Ishikawa (cell line): ENCODE measurements around the gene BCKDHA.

Experiments used
- CEBPB ChIP-seq: IDR thresholded peaks from 2 replicates; pipeline ENCODE4 v1.6.1; 2012
- CREB1 ChIP-seq: IDR thresholded peaks from 2 replicates; pipeline ENCODE4 v1.6.1; 2012; ENCODE audit warnings: low read depth
- EP300 ChIP-seq: IDR thresholded peaks from 2 replicates; pipeline ENCODE4 v1.6.1; 2012; ENCODE audit warnings: borderline replicate concordance
- FOXM1 ChIP-seq: IDR thresholded peaks from 2 replicates; pipeline ENCODE4 v1.6.1; 2012; ENCODE audit warnings: low read depth, borderline replicate concordance
- TAF1 ChIP-seq: IDR thresholded peaks from 2 replicates; pipeline ENCODE4 v1.6.1; 2012; ENCODE audit warnings: low read depth, mild to moderate bottlenecking

GRCh38 chr19:41392775-41393174, 4.8 kb upstream of the BCKDHA start:
- TF ChIP-seq EP300 = no peak
- TF ChIP-seq TAF1 = no peak
- TF ChIP-seq CEBPB = no peak
- no peak for TF ChIP-seq CREB1
- no peak for TF ChIP-seq FOXM1
